Vagina (tissue), 2 donors: ENCODE measurements around the gene RNF31. TPM values are rescaled to one million over a fixed set of nuclear protein-coding genes. Genes with fewer than 3 reads are reported as not detected.

Experiments used
- DNase-seq, 2 donors: peaks; one replicate each; pipeline ENCODE4 v3.0.0-alpha.2; 2017; ENCODE audit errors: extremely low spot score in 2 of 2
- H3K27ac ChIP-seq: fragments of 200-600 bp; sonication (generic); one replicate; pipeline ENCODE4 v1.5.1; 2019
- H3K27me3 ChIP-seq: fragments of 200-600 bp; sonication (generic); one replicate; pipeline ENCODE4 v1.5.1; 2019
- H3K36me3 ChIP-seq, 2 donors: fragments of 200-600 bp; sonication (generic); one replicate each; pipeline ENCODE4 v1.5.1; 2017 to 2019
- H3K4me1 ChIP-seq: fragments of 200-600 bp; sonication (generic); one replicate; pipeline ENCODE4 v1.5.1; 2019
- H3K4me3 ChIP-seq, 2 donors: fragments of 200-600 bp; sonication (generic); 1 replicate in 1 of 2; 2 replicates in 1 of 2; pipeline ENCODE4 v1.5.1; 2016 to 2019
- H3K9me3 ChIP-seq: fragments of 200-600 bp; sonication (generic); one replicate; pipeline ENCODE4 v1.5.1; 2019
- CTCF ChIP-seq, 3 experiments: fragments of 450-650 bp in 2 of 3; fragments of 200-600 bp in 1 of 3; sonication (generic) in 1 of 3; IDR thresholded peaks; one replicate each; pipeline ENCODE4 v1.5.1; 2017 to 2019; ENCODE audit warnings: antibody characterized with exemption in 3 of 3, mild to moderate bottlenecking in 2 of 3, moderate library complexity in 2 of 3
- POLR2A ChIP-seq, 2 donors: fragments of 450-650 bp; IDR thresholded peaks; one replicate each; pipeline ENCODE4 v1.6.1; 2017; ENCODE audit warnings: antibody characterized with exemption in 2 of 2, mild to moderate bottlenecking in 2 of 2, moderate library complexity in 2 of 2
- POLR2AphosphoS5 ChIP-seq, 2 donors: sonication (generic); formaldehyde crosslinking; IDR thresholded peaks; one replicate each; pipeline ENCODE4 v1.9.0; 2017; ENCODE audit warnings: antibody characterized with exemption in 2 of 2, mild to moderate bottlenecking in 2 of 2, low read depth in 1 of 2; ENCODE audit not compliant: insufficient read depth in 1 of 2
- intact Hi-C: fragments of 100-400 bp; cut with DNase I; formaldehyde crosslinking; loops from one replicate; pipeline ENCODE4 v1.15.1; 2023
- total RNA-seq: library from RNA; depleted of rRNA; stranded (reverse); fragments of >200 nt; gene quantifications from one replicate; pipeline ENCODE4 v1.2.3, GENCODE V29; 2016

Gene RNF31
- total RNA-seq, 1 donor from 2014 or later = 87.9 TPM

GRCh38 chr14:24132061-24132685 is 15.1 kb upstream of the RNF31 start:
- Histone ChIP-seq H3K4me1 (peaks cover 13% of the 10 kb centered on the region), H3K36me3 (no peaks in the 10 kb centered on the region), H3K9me3 (no peaks in the 10 kb centered on the region), H3K4me3 (no peak overlapping the region), H3K27me3 (no peaks in the 10 kb centered on the region), H3K27ac (no peak overlapping the region)
- DNase-seq = no peak
- intact Hi-C loops = no loop called here
- TF ChIP-seq POLR2AphosphoS5 (IDR thresholded peaks at IDR 0.05; ENCODE audit: insufficient read depth in 1 of 2, low read depth in 1 of 2) (no peak), CTCF (IDR thresholded peaks at IDR 0.05) (no peak), POLR2A (IDR thresholded peaks at IDR 0.05) (no peak)

- intact Hi-C loops = no loop called here
- H3K27me3 ChIP-seq = no peaks in the 10 kb centered on the region
Observed at GRCh38 chr14:24132976-24133375, 14.3 kb upstream of the RNF31 start.

GRCh38 chr14:24133735-24134134 is 13.6 kb upstream of the RNF31 start:
- no peak for DNase-seq
- intact Hi-C loops = no loop called here

More at GRCh38 chr14:24132976-24133375, 14.3 kb upstream of the RNF31 start:
- no peak overlapping the region for H3K27ac ChIP-seq
- DNase-seq = no peak
- peaks cover 16% of the 10 kb centered on the region for H3K4me1 ChIP-seq
- H3K9me3 ChIP-seq = no peaks in the 10 kb centered on the region
- no peak overlapping the region for H3K4me3 ChIP-seq
- peaks cover 0 to 8% of the 10 kb centered on the region in 2 donors for H3K36me3 ChIP-seq
- no peak for TF ChIP-seq POLR2AphosphoS5 (IDR thresholded peaks at IDR 0.05; ENCODE audit: insufficient read depth in 1 of 2, low read depth in 1 of 2)
- TF ChIP-seq POLR2A (IDR thresholded peaks at IDR 0.05) = no peak
- TF ChIP-seq CTCF (IDR thresholded peaks at IDR 0.05) = no peak

GRCh38 chr14:24135584-24135833 is 11.8 kb upstream of the RNF31 start:
- TF ChIP-seq POLR2A (IDR thresholded peaks at IDR 0.05) (no peak), CTCF (IDR thresholded peaks at IDR 0.05) (no peak), POLR2AphosphoS5 (IDR thresholded peaks at IDR 0.05; ENCODE audit: insufficient read depth in 1 of 2, low read depth in 1 of 2) (no peak)
- DNase-seq = no peak
- intact Hi-C loops = no loop called here
- Histone ChIP-seq H3K27me3 (no peaks in the 10 kb centered on the region), H3K4me3 (peak overlapping the region; percentile 68 to 100), H3K4me1 (peaks cover 39% of the 10 kb centered on the region), H3K9me3 (no peaks in the 10 kb centered on the region), H3K36me3 (peaks cover 0 to 22% of the 10 kb centered on the region in 2 donors), H3K27ac (peak overlapping the region; percentile 85)

More at GRCh38 chr14:24133735-24134134, 13.6 kb upstream of the RNF31 start:
- H3K27me3 ChIP-seq = no peaks in the 10 kb centered on the region
- H3K36me3 ChIP-seq = peaks cover 0 to 14% of the 10 kb centered on the region in 2 donors
- no peak for TF ChIP-seq POLR2AphosphoS5 (IDR thresholded peaks at IDR 0.05; ENCODE audit: insufficient read depth in 1 of 2, low read depth in 1 of 2)
- TF ChIP-seq POLR2A (IDR thresholded peaks at IDR 0.05) = no peak
- TF ChIP-seq CTCF (IDR thresholded peaks at IDR 0.05) = no peak
- peaks cover 22% of the 10 kb centered on the region for H3K4me1 ChIP-seq
- no peaks in the 10 kb centered on the region for H3K9me3 ChIP-seq
- H3K4me3 ChIP-seq = no peak overlapping the region
- no peak overlapping the region for H3K27ac ChIP-seq

- TF ChIP-seq POLR2A (IDR thresholded peaks at IDR 0.05) (peak in 1 of 2 donors; percentile 68), POLR2AphosphoS5 (IDR thresholded peaks at IDR 0.05; ENCODE audit: insufficient read depth in 1 of 2, low read depth in 1 of 2) (peak; percentile 34 to 85), CTCF (IDR thresholded peaks at IDR 0.05) (no peak)
- peaks cover 0 to 22% of the 10 kb centered on the region in 2 donors for H3K36me3 ChIP-seq
- no peaks in the 10 kb centered on the region for H3K9me3 ChIP-seq
- peaks cover 44% of the 10 kb centered on the region for H3K4me1 ChIP-seq
- intact Hi-C loops = no loop called here
- H3K27ac ChIP-seq = peak within 1 kb of the TSS; percentile 85
- H3K4me3 ChIP-seq = peak within 1 kb of the TSS; percentile 68 to 100
- H3K27me3 ChIP-seq = no peaks in the 10 kb centered on the region
- no peak for DNase-seq
Observed at GRCh38 chr14:24135834-24136683, 11.2 kb upstream of the RNF31 start, which contains the start of gene PSME1. Gene PSME1 (plus strand): TSS chr14:24136194. CDS start chr14:24136263, 69 bp downstream.
